Naive thymus-derived CD4-positive, alpha-beta T cell (primary cell): ENCODE data around the gene YPEL4. TPM values are rescaled to one million over a fixed set of nuclear protein-coding genes. Genes with fewer than 3 reads are reported as not detected.

Experiments
- ATAC-seq: fragments of 150-1000 bp; cut with Tn5 transposase; 2 replicates; pipeline ENCODE4 v1.10.0; 2021; ENCODE audit warnings: mild to moderate bottlenecking, moderate library complexity
- CTCF ChIA-PET: fragments of 350-600 bp; sonication (Branson Sonifier 250); formaldehyde crosslinking; loops from one replicate; lab custom pipeline; 2021; ENCODE audit warnings: antibody characterized with exemption; lab: Charles Lee
- POLR2A ChIA-PET: fragments of 350-600 bp; sonication (Branson Sonifier 250); formaldehyde crosslinking; loops from one replicate; lab custom pipeline; 2021; ENCODE audit warnings: antibody characterized with exemption, inconsistent platforms; lab: Charles Lee
- DNase-seq, 9 donors: peaks; one replicate each; pipeline versions ENCODE4 v3.0.0 to v3.0.0-alpha.2; 2020 to 2022; ENCODE audit warnings: mixed read lengths in 1 of 9
- H3K27ac ChIP-seq: one replicate; pipeline ENCODE4 v1.7.0; 2013; ENCODE audit warnings: mild to moderate bottlenecking, low read depth, low read length, moderate library complexity
- H3K27me3 ChIP-seq, 2 donors: one replicate each; pipeline ENCODE4 v1.7.0; 2013; ENCODE audit warnings: low read length in 2 of 2, mild to moderate bottlenecking in 2 of 2, moderate library complexity in 2 of 2; ENCODE audit not compliant: control insufficient read depth in 2 of 2, insufficient read depth in 2 of 2
- H3K36me3 ChIP-seq, 3 experiments: 1 replicate in 2 of 3; 2 replicates in 1 of 3; pipeline ENCODE4 v1.7.0; 2013; ENCODE audit warnings: low read length in 3 of 3, mild to moderate bottlenecking in 3 of 3, moderate library complexity in 1 of 3; ENCODE audit not compliant: insufficient read depth in 3 of 3, control insufficient read depth in 2 of 3
- H3K4me1 ChIP-seq, 2 donors: one replicate each; pipeline ENCODE4 v1.7.0; 2013; ENCODE audit warnings: low read length in 2 of 2, mild to moderate bottlenecking in 2 of 2, moderate library complexity in 1 of 2; ENCODE audit not compliant: control insufficient read depth in 2 of 2, insufficient read depth in 2 of 2
- H3K4me3 ChIP-seq: 2 replicates; pipeline ENCODE4 v1.7.0; 2013; ENCODE audit warnings: mild to moderate bottlenecking, low read length
- H3K9me3 ChIP-seq, 3 experiments: 1 replicate in 2 of 3; 2 replicates in 1 of 3; pipeline ENCODE4 v1.7.0; 2013; ENCODE audit warnings: low read length in 3 of 3; ENCODE audit not compliant: control insufficient read depth in 2 of 3
- H3K27ac Mint-ChIP-seq, 9 donors: one replicate each; pipeline ENCODE4 v1.8.0; 2020 to 2022; ENCODE audit warnings: mixed read lengths in 9 of 9, mild to moderate bottlenecking in 8 of 9, moderate library complexity in 5 of 9, inconsistent platforms in 2 of 9
- H3K27me3 Mint-ChIP-seq, 5 donors: one replicate each; pipeline ENCODE4 v1.8.0; 2021 to 2022; ENCODE audit warnings: mixed read lengths in 5 of 5, mild to moderate bottlenecking in 1 of 5
- H3K36me3 Mint-ChIP-seq, 5 donors: one replicate each; pipeline ENCODE4 v1.8.0; 2020 to 2022; ENCODE audit warnings: mixed read lengths in 5 of 5, mild to moderate bottlenecking in 3 of 5, inconsistent platforms in 1 of 5
- H3K4me1 Mint-ChIP-seq, 7 donors: one replicate each; pipeline ENCODE4 v1.8.0; 2020 to 2022; ENCODE audit warnings: mixed read lengths in 7 of 7, mild to moderate bottlenecking in 3 of 7, inconsistent platforms in 1 of 7
- H3K4me3 Mint-ChIP-seq, 10 donors: one replicate each; pipeline ENCODE4 v1.8.0; 2020 to 2022; ENCODE audit warnings: mild to moderate bottlenecking in 10 of 10, mixed read lengths in 10 of 10, moderate library complexity in 6 of 10, inconsistent platforms in 2 of 10
- H3K9me3 Mint-ChIP-seq, 11 donors: one replicate each; pipeline ENCODE4 v1.8.0; 2020 to 2022; ENCODE audit warnings: mixed read lengths in 11 of 11, mild to moderate bottlenecking in 4 of 11, inconsistent platforms in 1 of 11, moderate library complexity in 1 of 11
- intact Hi-C, 2 donors: fragments of 100-400 bp; cut with micrococcal nuclease; formaldehyde crosslinking; loops; one replicate each; pipeline ENCODE4 v1.15.1; 2023
- microRNA-seq: library from miRNA; unstranded; fragments of <30 nt; microRNA quantifications from one replicate; pipeline ENCODE4 v1.2.0, GENCODE V29; 2022; ENCODE audit warnings: borderline microRNAs expressed
- polyA plus RNA-seq, 2 donors: library from polyadenylated mRNA; unstranded; fragments of 300-500 nt; fragmentation: Illumina TruSeq; gene quantifications; one replicate each; pipeline ENCODE4 v1.2.3, GENCODE V29; 2021
- total RNA-seq, 6 experiments: library from RNA in 5 of 6; stranded (reverse) in 5 of 6; gene quantifications; 1 replicate in 5 of 6; 2 replicates in 1 of 6; pipeline ENCODE4 v1.2.3 and lab custom pipeline; 2021 to 2026

YPEL4 gene
- total and polyA plus RNA-seq, 7 experiments from 2014 or later = 0.15 to 13.4 (median 2.3) TPM

GRCh38 chr11:57597461-57597915 lies 52.2 kb downstream of the YPEL4 start, which contains the start of gene SERPING1:
Gene SERPING1 (plus strand): TSS chr11:57597685. CDS start chr11:57598271, 586 bp downstream.
- Histone ChIP-seq H3K27me3 (no peaks in the 10 kb centered on the region), H3K27ac (no peak within 1 kb of the TSS), H3K36me3 (no peaks in the 10 kb centered on the region), H3K4me1 (no peaks in the 10 kb centered on the region), H3K9me3 (no peaks in the 10 kb centered on the region), H3K4me3 (no peak within 1 kb of the TSS)
- DNase-seq = no peak
- intact Hi-C loops = no loop called here
- no peak for ATAC-seq
- Mint-ChIP-seq H3K27me3 (peaks cover 30 to 53% (median 34%) of the 10 kb centered on the region in 5 donors), H3K36me3 (peaks cover 0 to 4% (median 0%) of the 10 kb centered on the region in 5 donors), H3K9me3 (peaks cover 0 to 1% (median 0%) of the 10 kb centered on the region in 11 donors), H3K4me3 (peak within 1 kb of the TSS in 3 of 10 donors; percentile 18 to 35 (median 29)), H3K4me1 (peaks cover 0 to 9% (median 0%) of the 10 kb centered on the region in 7 donors), H3K27ac (peak within 1 kb of the TSS in 1 of 9 donors; percentile 6)
- CTCF ChIA-PET = no interaction called here
- POLR2A ChIA-PET = no interaction called here

GRCh38 chr11:57596266-57596885 lies 53.3 kb downstream of the YPEL4 start:
- ChIA-PET POLR2A (no interaction called here), CTCF (no interaction called here)
- Mint-ChIP-seq H3K4me3 (no peak overlapping the region), H3K4me1 (peaks cover 0 to 9% (median 0%) of the 10 kb centered on the region in 7 donors), H3K9me3 (peaks cover 0 to 1% (median 0%) of the 10 kb centered on the region in 11 donors), H3K36me3 (peaks cover 0 to 4% (median 0%) of the 10 kb centered on the region in 5 donors), H3K27ac (no peak overlapping the region), H3K27me3 (peaks cover 30 to 54% (median 34%) of the 10 kb centered on the region in 5 donors)
- Histone ChIP-seq H3K9me3 (no peaks in the 10 kb centered on the region), H3K27ac (no peak overlapping the region), H3K4me3 (no peak overlapping the region), H3K27me3 (no peaks in the 10 kb centered on the region), H3K4me1 (no peaks in the 10 kb centered on the region), H3K36me3 (no peaks in the 10 kb centered on the region)
- intact Hi-C loops = no loop called here
- ATAC-seq (no peak), DNase-seq (no peak)

Small RNA genes within 50 kb of the gene (microRNA-seq; reads per million reads assigned to microRNA genes)
- gene MIR130A = 48.2 reads per million, percentile 44 among the genes with 10 or more reads in this experiment

Other genes starting within 250 kb of the YPEL4 start
- gene SLC43A3, start 222.8 kb downstream of the YPEL4 start, total RNA-seq = 10 to 100 TPM; 10.5 to 67.9 (median 12.2) TPM
- 10 to 100 TPM; 10.0 to 16.7 TPM for gene SLC43A3, start 222.8 kb downstream of the YPEL4 start, polyA plus RNA-seq
- gene RTN4RL2, start 189.4 kb downstream of the YPEL4 start, total RNA-seq = under 1 TPM in 3 of 5 experiments, not detected in 2; 0.19 to 0.47 (median 0.27) TPM
- under 1 TPM; 0.08 to 0.44 TPM for gene RTN4RL2, start 189.4 kb downstream of the YPEL4 start, polyA plus RNA-seq
- gene SLC43A1, start 134.2 kb downstream of the YPEL4 start, total RNA-seq = 10 to 100 TPM; 10.1 to 19.2 (median 16.3) TPM
- gene SLC43A1, start 134.2 kb downstream of the YPEL4 start, polyA plus RNA-seq = 10 to 100 TPM; 12.7 to 15.4 TPM
- gene TIMM10, start 119.2 kb downstream of the YPEL4 start, total RNA-seq = 10 to 100 TPM; 23.7 to 52.8 (median 34.7) TPM
- 10 to 100 TPM; 76.5 to 79.4 TPM for gene TIMM10, start 119.2 kb downstream of the YPEL4 start, polyA plus RNA-seq
- not detected for gene SMTNL1, start 112.3 kb downstream of the YPEL4 start, total RNA-seq
- under 1 TPM; 0.28 to 0.44 TPM for gene SMTNL1, start 112.3 kb downstream of the YPEL4 start, polyA plus RNA-seq
- 100 to 1,000 TPM in 1 of 5 experiments, 10 to 100 TPM in 4; 51.1 to 326 (median 64.2) TPM for gene UBE2L6, start 82.2 kb downstream of the YPEL4 start, total RNA-seq
- gene UBE2L6, start 82.2 kb downstream of the YPEL4 start, polyA plus RNA-seq = 100 to 1,000 TPM; 236 to 238 TPM
- gene SERPING1, start 52.2 kb downstream of the YPEL4 start, total RNA-seq = 1 to 10 TPM in 1 of 5 experiments, under 1 TPM in 2, not detected in 2; 0.21 to 3.7 (median 0.97) TPM
- not detected for gene SERPING1, start 52.2 kb downstream of the YPEL4 start, polyA plus RNA-seq
- gene CLP1, start 7.8 kb upstream of the YPEL4 start, total RNA-seq = 10 to 100 TPM; 12.8 to 18.5 (median 14.7) TPM
- 10 to 100 TPM; 10.1 to 10.3 TPM for gene CLP1, start 7.8 kb upstream of the YPEL4 start, polyA plus RNA-seq
- 10 to 100 TPM; 51.4 to 82.2 (median 59.1) TPM for gene ZDHHC5, start 18.2 kb upstream of the YPEL4 start, total RNA-seq
- 10 to 100 TPM; 26.9 to 44.5 TPM for gene ZDHHC5, start 18.2 kb upstream of the YPEL4 start, polyA plus RNA-seq
- gene MED19, start 62.3 kb upstream of the YPEL4 start, total RNA-seq = 10 to 100 TPM; 10.2 to 15.6 (median 12.4) TPM
- gene MED19, start 62.3 kb upstream of the YPEL4 start, polyA plus RNA-seq = 10 to 100 TPM; 12.4 to 13.8 TPM
- 10 to 100 TPM; 43.0 to 67.3 (median 64.8) TPM for gene TMX2, start 62.7 kb upstream of the YPEL4 start, total RNA-seq
- 10 to 100 TPM; 79.0 to 91.2 TPM for gene TMX2, start 62.7 kb upstream of the YPEL4 start, polyA plus RNA-seq
- gene SELENOH, start 91.6 kb upstream of the YPEL4 start, total RNA-seq = 100 to 1,000 TPM in 3 of 5 experiments, 10 to 100 TPM in 2; 93.6 to 193 (median 124) TPM
- 100 to 1,000 TPM; 339 to 382 TPM for gene SELENOH, start 91.6 kb upstream of the YPEL4 start, polyA plus RNA-seq
- gene BTBD18, start 101.9 kb upstream of the YPEL4 start, total RNA-seq = not detected
- gene BTBD18, start 101.9 kb upstream of the YPEL4 start, polyA plus RNA-seq = under 1 TPM; 0.56 to 0.95 TPM
- gene CTNND1, start 111.9 kb upstream of the YPEL4 start, total RNA-seq = 10 to 100 TPM in 4 of 5 experiments, 1 to 10 TPM in 1; 9.3 to 32.0 (median 13.7) TPM
- gene CTNND1, start 111.9 kb upstream of the YPEL4 start, polyA plus RNA-seq = 1 to 10 TPM in 1 of 2 donors, under 1 TPM in 1; 0.80 to 2.0 TPM